HG03039 (cell line): ENCODE measurements around the gene ABCB9.
"Not testable (repeated sequence)": the region's sequence is repeated elsewhere in the genome, so short reads cannot be mapped to it uniquely, and the experiment has no call there.

Source experiments
- ATAC-seq: cut with Tn5 transposase; IDR thresholded peaks from one replicate; pipeline ENCODE4 v1.9.1; 2021; ENCODE audit warnings: mild to moderate bottlenecking, moderate library complexity; ENCODE audit not compliant: unreplicated experiment

The ABCB9 gene

DNA sequence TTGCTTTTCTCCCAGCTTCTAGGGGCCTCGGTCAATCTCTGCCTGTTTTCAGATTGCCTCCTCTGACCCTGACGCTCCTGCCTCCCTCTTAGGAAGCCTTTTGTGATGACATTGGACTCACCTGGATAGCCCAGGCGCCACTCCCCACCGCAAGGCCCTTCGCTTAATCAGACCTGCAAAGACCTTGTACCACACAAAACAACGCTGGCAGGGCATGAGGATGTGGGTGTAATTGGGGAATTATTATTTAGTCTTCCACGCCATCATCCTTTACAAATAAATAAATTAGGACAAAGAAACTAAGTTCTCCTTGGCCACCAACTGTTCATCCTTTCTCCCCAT lies 62.6 kb downstream of the ABCB9 start:
- no peak for ATAC-seq

DNA sequence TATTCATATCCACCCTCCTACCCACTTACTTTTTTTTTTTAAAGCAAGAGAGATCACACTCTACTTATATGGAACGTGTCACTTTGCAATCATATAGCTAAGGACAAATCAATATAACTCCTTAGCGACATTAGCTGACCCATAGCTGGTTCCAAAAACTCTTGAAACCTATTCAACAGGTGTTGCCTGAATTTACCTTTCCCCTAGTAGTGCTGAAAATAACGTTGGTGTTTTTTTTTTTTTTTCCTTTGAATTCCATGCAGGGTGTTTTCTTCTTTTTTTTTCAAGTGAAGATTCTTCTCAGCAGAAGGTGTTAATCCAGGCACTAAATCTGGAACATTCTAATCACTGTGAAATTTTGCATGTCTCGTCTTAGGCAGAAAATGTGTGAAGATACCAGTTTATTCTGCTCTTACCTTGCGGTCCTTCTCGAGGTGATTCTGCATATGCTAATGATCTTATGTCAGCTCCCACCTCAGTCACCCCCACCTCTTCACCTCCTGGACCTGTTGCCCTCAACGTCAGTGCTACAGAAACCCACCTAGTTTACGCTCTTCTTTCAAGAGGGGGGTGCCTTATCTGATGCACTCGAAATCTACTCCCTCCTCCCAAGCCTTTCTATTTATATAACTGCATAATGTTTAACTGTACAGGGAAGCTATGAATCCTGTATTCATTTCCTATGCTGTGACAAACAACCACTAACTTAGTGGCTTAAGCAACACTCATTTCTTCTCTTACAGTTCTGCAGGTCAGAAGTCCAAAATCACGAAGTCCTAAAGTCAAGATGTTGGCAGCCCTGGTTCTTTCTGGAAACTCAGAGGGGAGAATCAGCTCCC lies 63.2 kb downstream of the ABCB9 start:
- no peak for ATAC-seq

- no peak for ATAC-seq
These were observed 66.4 kb downstream of the ABCB9 start for GRCh38 chr12:122899887-122900286.

- ATAC-seq, result no peak
These were observed 69.6 kb downstream of the ABCB9 start for GRCh38 chr12:122896662-122897061.

GRCh38 chr12:122895704-122896636 lies 70.3 kb downstream of the ABCB9 start, which contains the start of gene VPS37B:
Gene VPS37B, minus strand, starts transcription at chr12:122896124. Its CDS starts 62 bp downstream, at chr12:122896062.
- peak; percentile 44 for ATAC-seq

GRCh38 chr12:122895320-122895703 lies 71.0 kb downstream of the ABCB9 start:
- ATAC-seq, result no peak

DNA sequence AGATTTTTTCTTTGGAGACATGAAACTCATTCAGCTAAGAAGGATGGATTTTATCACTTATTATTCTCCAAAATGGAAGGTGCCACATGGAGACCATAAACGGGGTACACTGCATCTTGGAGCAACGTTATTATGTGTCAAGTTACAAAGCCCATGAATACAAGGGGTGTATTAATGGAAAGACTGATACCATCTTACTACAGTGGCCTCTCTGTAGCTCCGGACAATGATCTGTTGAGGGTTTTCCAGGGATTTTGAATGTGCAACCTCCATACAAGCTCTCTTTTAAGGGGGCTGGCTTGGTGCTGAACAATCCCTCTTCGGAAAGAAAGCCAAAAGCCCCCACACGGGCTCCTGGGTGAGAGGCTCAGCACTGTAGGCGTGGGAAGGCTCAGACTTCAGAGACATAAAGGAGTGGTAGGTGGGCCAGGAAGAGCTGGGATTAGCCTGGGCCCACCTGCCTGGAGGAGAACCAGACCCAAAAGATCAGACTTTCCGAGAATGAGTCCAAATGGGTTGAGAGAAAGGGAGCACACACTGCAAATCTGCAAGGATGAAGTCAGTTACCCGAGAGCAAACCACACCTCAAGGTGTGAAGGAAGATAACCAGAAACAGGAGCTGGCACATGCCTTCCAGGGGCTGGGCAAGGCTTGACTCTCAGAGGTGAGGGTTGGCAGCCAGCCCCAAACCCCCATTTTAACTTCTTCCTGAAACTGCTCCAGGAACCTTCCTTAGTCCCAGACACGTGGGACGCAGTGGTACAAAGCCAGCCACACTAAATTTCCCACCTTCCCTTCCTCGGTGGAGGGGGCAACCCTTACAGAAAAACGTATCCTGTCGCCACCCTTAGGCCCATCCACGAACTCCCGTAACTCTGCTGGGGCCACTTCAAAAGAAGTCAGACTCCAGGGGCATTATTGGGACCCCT lies 71.8 kb downstream of the ABCB9 start:
- ATAC-seq, result no peak

DNA sequence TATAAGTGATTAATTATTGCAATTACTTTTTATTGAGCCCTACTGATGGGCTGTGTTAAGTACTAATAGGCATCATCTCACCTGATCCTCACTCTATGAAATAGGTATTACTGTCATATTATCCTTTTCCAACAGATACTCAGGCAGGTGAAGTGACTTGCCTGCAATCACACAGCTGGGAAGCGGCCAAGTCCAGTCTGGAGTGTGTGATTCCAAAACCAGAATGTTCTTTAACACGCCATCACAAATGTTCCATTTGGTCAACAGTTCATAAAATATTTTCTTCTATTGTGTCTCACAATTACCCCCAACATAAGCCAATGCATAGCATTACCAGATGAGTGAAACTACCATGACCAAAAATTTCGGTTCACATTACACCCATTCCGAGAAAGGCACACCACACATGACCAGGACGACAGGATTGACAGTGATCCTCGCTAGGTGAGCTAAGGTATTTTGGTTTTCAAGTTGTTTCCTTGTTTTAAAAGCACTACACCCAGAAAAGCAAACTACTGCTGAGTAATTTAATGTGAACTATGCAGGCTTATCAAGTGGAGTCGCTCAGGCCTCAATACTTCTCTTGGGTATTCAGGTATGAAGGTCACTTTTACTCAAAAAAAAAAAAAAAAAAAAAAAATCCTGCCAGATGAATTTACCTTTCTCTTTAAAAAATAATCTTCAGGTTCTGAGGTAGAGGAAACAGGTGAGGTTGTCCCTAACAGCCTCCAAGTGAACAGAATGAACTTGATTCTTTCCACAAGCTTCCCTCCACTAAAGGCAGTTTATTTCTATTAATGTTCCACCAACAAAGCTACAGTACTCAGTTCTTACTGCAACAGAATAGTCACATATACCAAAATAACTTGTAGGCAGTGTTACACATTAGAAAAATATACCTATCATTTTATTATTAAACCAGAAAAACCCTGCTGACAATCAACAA lies 72.8 kb downstream of the ABCB9 start:
- no peak for ATAC-seq

DNA sequence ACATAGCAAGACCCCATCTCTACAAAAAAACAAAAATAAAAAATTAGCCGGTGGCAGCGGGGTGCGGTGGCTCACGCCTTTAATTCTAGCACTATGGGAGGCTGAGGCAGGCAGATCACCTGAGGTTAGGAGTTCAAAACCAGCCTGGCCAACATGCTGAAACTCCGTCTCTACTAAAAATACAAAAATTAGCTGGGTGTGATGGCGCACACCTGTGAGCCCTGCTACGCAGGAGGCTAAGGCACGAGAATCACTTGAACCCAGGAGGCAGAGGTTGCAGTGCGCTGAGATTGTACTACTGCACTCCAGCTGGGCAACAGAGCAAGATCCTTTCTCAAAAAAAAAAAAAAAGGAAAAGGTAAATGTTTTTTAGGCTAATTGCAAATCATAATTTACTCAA lies 73.5 kb downstream of the ABCB9 start:
- not testable (repeated sequence) for ATAC-seq

GRCh38 chr12:122891661-122892525 lies 74.4 kb downstream of the ABCB9 start:
- no peak for ATAC-seq

GRCh38 chr12:122889761-122890520 lies 76.3 kb downstream of the ABCB9 start:
- no peak for ATAC-seq

DNA sequence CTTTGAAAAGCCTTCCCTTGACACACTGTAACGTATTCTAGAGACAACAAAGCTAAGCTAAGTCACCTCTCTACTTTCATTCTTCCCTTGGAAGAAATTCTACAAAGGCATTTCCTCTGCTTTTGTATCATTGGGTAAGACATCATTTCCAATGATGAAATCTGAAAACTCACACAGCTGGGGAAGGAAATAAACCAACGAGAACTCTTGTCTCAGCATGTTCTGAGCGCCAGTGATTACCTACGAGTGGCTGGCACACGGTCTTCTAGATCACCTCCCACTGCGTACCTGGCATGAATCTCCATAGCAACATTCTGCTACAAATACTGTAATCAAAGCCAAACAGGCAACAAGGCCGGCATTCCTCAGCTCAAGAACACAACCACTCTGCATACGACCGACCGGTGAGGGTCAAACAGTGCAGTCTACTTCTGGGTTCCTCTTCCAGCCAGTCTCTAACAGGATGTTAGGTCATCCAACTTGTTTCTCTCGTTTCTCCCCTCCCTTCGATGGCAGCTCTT lies 78.0 kb downstream of the ABCB9 start:
- ATAC-seq, result no peak

- ATAC-seq, result peak; percentile 23
These were observed 78.4 kb downstream of the ABCB9 start for GRCh38 chr12:122887819-122888212.

DNA sequence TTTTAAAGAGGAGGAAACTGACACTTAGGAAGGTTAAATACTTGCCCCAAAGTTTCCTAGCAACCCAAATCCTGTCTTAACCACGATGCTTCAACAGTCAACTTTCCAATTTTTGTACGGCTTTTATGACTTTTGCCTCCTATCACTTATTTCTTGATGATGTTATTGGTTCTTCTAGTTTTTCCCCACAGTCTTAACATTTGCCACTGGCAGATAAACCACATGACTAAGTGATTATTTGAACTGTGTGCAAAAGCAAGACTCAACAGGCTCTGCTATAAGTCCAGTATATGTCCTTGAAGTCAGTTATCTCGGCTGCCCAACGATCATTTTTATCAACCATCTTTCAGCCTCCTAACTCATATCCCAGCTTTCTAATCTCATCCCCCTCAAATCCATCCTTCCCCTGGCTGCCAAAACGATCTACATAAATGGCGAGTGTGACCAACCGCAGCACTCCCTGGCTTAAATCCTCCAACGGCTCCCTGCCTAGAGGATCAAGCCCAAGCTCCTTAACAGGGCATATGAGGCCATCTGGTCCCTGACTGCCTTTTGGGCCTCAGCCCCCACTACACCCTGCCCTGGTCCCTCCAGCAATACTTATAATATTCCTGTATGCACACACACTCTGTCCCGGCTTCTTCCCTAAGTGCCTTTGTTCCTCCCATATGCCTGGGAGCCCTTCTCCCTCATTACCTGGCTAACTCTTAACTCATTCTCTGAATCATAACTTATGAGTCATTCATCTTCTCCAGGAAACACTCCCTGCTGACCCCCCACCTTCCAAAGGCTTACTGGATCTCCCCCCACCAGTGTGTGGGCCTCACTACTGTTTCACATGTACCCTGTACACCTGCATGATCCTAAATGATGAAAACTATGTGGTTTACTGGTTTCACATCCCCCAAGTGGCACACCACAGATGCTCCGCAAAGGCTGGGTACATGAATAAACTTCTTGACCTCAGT lies 79.1 kb downstream of the ABCB9 start:
- peak; percentile 51 for ATAC-seq

DNA sequence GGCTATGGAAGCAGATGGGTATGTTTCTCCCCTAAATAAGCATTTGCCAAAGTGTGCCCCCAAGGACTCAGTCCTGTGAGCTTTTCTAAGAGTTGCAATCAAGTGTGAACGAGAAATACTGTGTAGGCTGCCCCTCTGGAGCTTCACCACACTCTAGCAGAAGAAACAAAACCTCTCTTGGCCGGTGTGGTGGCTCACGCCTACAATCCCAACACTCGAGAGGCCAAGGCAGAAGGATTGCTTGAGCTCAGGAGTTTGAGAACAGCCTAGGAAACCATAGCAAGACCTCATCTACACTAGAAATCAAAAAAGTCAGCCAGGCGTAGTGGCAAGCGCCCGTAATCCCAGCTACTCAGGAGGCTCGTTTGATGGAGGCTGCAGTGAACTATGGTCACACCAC lies 80.1 kb downstream of the ABCB9 start:
- no peak for ATAC-seq

GRCh38 chr12:122884860-122885259 lies 81.4 kb downstream of the ABCB9 start:
- no peak for ATAC-seq
